K562 (cell line): ENCODE data around the gene FAM32A. TPM values are rescaled to one million over a fixed set of nuclear protein-coding genes. Genes with fewer than 3 reads are reported as not detected.

Experiments used
- CHD1 ChIP-seq: fragments of 200-600 bp; sonication (generic); IDR thresholded peaks from one replicate; pipeline ENCODE4 v1.6.1; 2012; ENCODE audit warnings: mild to moderate bottlenecking, moderate library complexity, low read length, inconsistent platforms
- CREB1 ChIP-seq, 2 experiments: sonication (generic) in 1 of 2; formaldehyde crosslinking in 1 of 2; IDR thresholded peaks; 2 replicates each; pipeline versions ENCODE4 v1.6.1 to v1.8.0; 2012 to 2022; ENCODE audit warnings: inconsistent platforms in 1 of 2, mild to moderate bottlenecking in 1 of 2, missing genetic modification reagents in 1 of 2, moderate library complexity in 1 of 2
- GABPA ChIP-seq: fragments of 200-800 bp; sonication (Bioruptor generic); conservative IDR thresholded peaks from 2 replicates; pipeline ENCODE4 v1.6.1; 2016; ENCODE audit warnings: low read depth, missing genetic modification characterization, missing compliant biosample characterization
- GATA2 ChIP-seq: sonication (generic); formaldehyde crosslinking; IDR thresholded peaks from 2 replicates; pipeline ENCODE4 v1.4.0; 2020; ENCODE audit warnings: mild to moderate bottlenecking, missing genetic modification reagents
- MBD2 ChIP-seq: sonication (generic); IDR thresholded peaks from 2 replicates; pipeline ENCODE4 v1.6.1; 2016; ENCODE audit warnings: low read depth, borderline replicate concordance
- NCOA2 ChIP-seq, 2 experiments: fragments of 450-650 bp; IDR thresholded peaks; 2 replicates each; pipeline ENCODE4 v1.6.1; 2018; ENCODE audit warnings: mild to moderate bottlenecking in 2 of 2, moderate library complexity in 1 of 2; ENCODE audit not compliant: partially characterized antibody in 2 of 2
- PURB ChIP-seq: sonication (generic); formaldehyde crosslinking; IDR thresholded peaks from 2 replicates; pipeline ENCODE4 v1.9.0; 2021; ENCODE audit warnings: low read depth, mild to moderate bottlenecking, missing genetic modification reagents
- SIN3A ChIP-seq, 2 experiments: fragments of 150-350 bp in 1 of 2; IDR thresholded peaks; 2 replicates each; pipeline ENCODE4 v1.6.1; 2011 to 2016; ENCODE audit warnings: borderline replicate concordance in 2 of 2, low read depth in 2 of 2, low read length in 2 of 2, mild to moderate bottlenecking in 2 of 2, moderate library complexity in 2 of 2; ENCODE audit not compliant: control insufficient read depth in 1 of 2
- SMAD1 ChIP-seq: fragments of 150-350 bp; IDR thresholded peaks from 2 replicates; pipeline ENCODE4 v1.6.1; 2014; ENCODE audit warnings: low read length, low read depth; ENCODE audit not compliant: partially characterized antibody
- SMAD3 ChIP-seq: fragments of 450-650 bp; formaldehyde crosslinking; conservative IDR thresholded peaks from 2 replicates; pipeline ENCODE4 v1.4.0; 2020; ENCODE audit warnings: mild to moderate bottlenecking
- ZNF146 ChIP-seq: IDR thresholded peaks from one replicate; pipeline ENCODE4 v1.6.1; 2018; ENCODE audit warnings: missing compliant biosample characterization; ENCODE audit not compliant: unreplicated experiment
- ZNF24 ChIP-seq: fragments of 450-650 bp; IDR thresholded peaks from 2 replicates; pipeline ENCODE4 v1.6.1; 2016
- ZNF445 ChIP-seq: fragments of 250-450 bp; sonication (Bioruptor Pico); IDR thresholded peaks from 2 replicates; pipeline ENCODE4 v1.4.0; 2020; ENCODE audit warnings: low read depth, mild to moderate bottlenecking, moderate library complexity
- ZNF584 ChIP-seq: fragments of 200-800 bp; sonication (Bioruptor generic); IDR thresholded peaks from 2 replicates; pipeline ENCODE4 v1.6.1; 2016; ENCODE audit warnings: low read depth, mild to moderate bottlenecking, missing genetic modification characterization, missing compliant biosample characterization
- ZNF830 ChIP-seq: fragments of 250-450 bp; sonication (Bioruptor Pico); IDR thresholded peaks from 2 replicates; pipeline ENCODE4 v1.5.0; 2021; ENCODE audit warnings: mild to moderate bottlenecking
- polyA plus RNA-seq, 8 experiments: library from polyadenylated mRNA; depleted of rRNA in 4 of 8; stranded (reverse) in 5 of 8; unstranded in 3 of 8; fragments of >200 nt; fragmentation: Nextera tagmentation in 2 of 8; fragmentation: Illumina TruSeq in 1 of 8; extraction: Ambion mirVana in 2 of 8; extraction: Trizol in 1 of 8; gene quantifications; 2 replicates each; pipeline versions ENCODE4 v1.2.1 to v1.2.3, GENCODE V29; 2011 to 2014; ENCODE audit warnings: inconsistent platforms in 1 of 8, missing spikeins in 1 of 8
- total RNA-seq, 7 experiments: library from RNA; depleted of rRNA in 6 of 7; stranded (reverse); fragments of >200 nt in 6 of 7; fragmentation: Illumina TruSeq in 2 of 7; extraction: Trizol in 2 of 7; gene quantifications; 2 replicates each; pipeline versions ENCODE4 v1.2.1 to v1.2.3, GENCODE V29; 2011 to 2021; ENCODE audit warnings: low replicate concordance in 1 of 7
- TF ChIP-seq, protein P1 (sequence below): sonication (generic); formaldehyde crosslinking; IDR thresholded peaks from 2 replicates; pipeline ENCODE4 v1.4.0; 2020; ENCODE audit warnings: mild to moderate bottlenecking, missing genetic modification reagents
- TF ChIP-seq, protein P2 (sequence below): fragments of 250-450 bp; sonication (Bioruptor Pico); IDR thresholded peaks from 2 replicates; pipeline ENCODE4 v1.4.0; 2020
- TF ChIP-seq, protein P3 (sequence below): sonication (generic); formaldehyde crosslinking; IDR thresholded peaks from 2 replicates; pipeline ENCODE4 v1.8.0; 2023; ENCODE audit warnings: mild to moderate bottlenecking, missing genetic modification reagents

The FAM32A gene
- total and polyA plus RNA-seq, 9 of the 15 experiments (the other 6 are each of a cell fraction or from before 2014, with no cell fraction given) = 30.7 to 96.7 (median 73.7) TPM

DNA sequence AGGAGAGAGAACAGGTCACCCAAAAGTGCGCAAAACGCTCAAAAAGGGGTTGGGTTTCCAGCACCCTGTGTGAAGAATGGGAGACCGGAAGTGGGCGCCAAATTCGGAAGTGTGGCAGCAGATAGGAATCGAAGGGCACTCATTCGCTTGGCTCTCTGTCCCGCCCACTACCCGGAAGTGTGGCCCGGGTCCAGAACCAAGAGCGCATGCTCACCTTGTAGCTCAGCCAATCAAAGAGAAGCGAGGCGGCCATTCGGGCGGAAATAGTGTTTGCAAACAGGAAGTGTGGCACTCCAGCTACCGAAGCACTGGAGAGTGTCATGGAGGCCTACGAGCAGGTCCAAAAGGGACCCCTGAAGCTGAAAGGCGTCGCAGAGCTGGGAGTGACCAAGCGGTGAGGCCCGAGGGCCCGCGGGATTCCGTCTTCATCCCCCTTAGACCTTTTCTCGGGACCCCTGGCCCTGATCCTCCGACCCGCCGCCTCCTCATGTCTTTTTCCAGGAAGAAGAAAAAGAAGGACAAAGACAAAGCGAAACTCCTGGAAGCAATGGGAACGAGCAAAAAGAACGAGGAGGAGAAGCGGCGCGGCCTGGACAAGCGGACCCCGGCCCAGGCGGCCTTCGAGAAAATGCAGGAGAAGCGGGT lies at the start of gene FAM32A (continued):
- TF ChIP-seq GATA2 (peak; percentile 67), ZNF830 (CRISPR knock-in tag) (no peak), ZNF24 (no peak), GABPA (tag) (peak; percentile 99), PURB (CRISPR knock-in tag) (no peak), ZNF445 (CRISPR knock-in tag) (no peak), CHD1 (peak; percentile 68), SIN3A (IDR thresholded peaks at IDR 0.05; ENCODE audit: borderline replicate concordance in 2 of 2, control insufficient read depth in 1 of 2, low read depth in 2 of 2, low read length in 2 of 2) (peak in 1 of 2 experiments; percentile 67; a peak in 1 of 4 replicates), CREB1 (IDR thresholded peaks at IDR 0.05) (no peak; the same call in 1 of the 2 replicates), CREB1 (CRISPR knock-in tag; IDR thresholded peaks at IDR 0.05) (no peak), MBD2 (peak; percentile 88), NCOA2 (IDR thresholded peaks at IDR 0.05; ENCODE audit: partially characterized antibody in 2 of 2) (no peak), SMAD1 (no peak), ZNF584 (no peak), SMAD3 (CRISPR knock-in tag) (no peak), ZNF146 (CRISPR knock-in tag) (no peak)
- TF ChIP-seq, protein P1, sequence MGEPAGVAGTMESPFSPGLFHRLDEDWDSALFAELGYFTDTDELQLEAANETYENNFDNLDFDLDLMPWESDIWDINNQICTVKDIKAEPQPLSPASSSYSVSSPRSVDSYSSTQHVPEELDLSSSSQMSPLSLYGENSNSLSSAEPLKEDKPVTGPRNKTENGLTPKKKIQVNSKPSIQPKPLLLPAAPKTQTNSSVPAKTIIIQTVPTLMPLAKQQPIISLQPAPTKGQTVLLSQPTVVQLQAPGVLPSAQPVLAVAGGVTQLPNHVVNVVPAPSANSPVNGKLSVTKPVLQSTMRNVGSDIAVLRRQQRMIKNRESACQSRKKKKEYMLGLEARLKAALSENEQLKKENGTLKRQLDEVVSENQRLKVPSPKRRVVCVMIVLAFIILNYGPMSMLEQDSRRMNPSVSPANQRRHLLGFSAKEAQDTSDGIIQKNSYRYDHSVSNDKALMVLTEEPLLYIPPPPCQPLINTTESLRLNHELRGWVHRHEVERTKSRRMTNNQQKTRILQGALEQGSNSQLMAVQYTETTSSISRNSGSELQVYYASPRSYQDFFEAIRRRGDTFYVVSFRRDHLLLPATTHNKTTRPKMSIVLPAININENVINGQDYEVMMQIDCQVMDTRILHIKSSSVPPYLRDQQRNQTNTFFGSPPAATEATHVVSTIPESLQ (CRISPR knock-in tag) = no peak
- TF ChIP-seq, protein P2, sequence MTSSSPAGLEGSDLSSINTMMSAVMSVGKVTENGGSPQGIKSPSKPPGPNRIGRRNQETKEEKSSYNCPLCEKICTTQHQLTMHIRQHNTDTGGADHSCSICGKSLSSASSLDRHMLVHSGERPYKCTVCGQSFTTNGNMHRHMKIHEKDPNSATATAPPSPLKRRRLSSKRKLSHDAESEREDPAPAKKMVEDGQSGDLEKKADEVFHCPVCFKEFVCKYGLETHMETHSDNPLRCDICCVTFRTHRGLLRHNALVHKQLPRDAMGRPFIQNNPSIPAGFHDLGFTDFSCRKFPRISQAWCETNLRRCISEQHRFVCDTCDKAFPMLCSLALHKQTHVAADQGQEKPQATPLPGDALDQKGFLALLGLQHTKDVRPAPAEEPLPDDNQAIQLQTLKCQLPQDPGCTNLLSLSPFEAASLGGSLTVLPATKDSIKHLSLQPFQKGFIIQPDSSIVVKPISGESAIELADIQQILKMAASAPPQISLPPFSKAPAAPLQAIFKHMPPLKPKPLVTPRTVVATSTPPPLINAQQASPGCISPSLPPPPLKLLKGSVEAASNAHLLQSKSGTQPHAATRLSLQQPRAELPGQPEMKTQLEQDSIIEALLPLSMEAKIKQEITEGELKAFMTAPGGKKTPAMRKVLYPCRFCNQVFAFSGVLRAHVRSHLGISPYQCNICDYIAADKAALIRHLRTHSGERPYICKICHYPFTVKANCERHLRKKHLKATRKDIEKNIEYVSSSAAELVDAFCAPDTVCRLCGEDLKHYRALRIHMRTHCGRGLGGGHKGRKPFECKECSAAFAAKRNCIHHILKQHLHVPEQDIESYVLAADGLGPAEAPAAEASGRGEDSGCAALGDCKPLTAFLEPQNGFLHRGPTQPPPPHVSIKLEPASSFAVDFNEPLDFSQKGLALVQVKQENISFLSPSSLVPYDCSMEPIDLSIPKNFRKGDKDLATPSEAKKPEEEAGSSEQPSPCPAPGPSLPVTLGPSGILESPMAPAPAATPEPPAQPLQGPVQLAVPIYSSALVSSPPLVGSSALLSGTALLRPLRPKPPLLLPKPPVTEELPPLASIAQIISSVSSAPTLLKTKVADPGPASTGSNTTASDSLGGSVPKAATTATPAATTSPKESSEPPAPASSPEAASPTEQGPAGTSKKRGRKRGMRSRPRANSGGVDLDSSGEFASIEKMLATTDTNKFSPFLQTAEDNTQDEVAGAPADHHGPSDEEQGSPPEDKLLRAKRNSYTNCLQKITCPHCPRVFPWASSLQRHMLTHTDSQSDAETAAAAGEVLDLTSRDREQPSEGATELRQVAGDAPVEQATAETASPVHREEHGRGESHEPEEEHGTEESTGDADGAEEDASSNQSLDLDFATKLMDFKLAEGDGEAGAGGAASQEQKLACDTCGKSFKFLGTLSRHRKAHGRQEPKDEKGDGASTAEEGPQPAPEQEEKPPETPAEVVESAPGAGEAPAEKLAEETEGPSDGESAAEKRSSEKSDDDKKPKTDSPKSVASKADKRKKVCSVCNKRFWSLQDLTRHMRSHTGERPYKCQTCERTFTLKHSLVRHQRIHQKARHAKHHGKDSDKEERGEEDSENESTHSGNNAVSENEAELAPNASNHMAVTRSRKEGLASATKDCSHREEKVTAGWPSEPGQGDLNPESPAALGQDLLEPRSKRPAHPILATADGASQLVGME (CRISPR knock-in tag) = no peak
- TF ChIP-seq, protein P3, sequence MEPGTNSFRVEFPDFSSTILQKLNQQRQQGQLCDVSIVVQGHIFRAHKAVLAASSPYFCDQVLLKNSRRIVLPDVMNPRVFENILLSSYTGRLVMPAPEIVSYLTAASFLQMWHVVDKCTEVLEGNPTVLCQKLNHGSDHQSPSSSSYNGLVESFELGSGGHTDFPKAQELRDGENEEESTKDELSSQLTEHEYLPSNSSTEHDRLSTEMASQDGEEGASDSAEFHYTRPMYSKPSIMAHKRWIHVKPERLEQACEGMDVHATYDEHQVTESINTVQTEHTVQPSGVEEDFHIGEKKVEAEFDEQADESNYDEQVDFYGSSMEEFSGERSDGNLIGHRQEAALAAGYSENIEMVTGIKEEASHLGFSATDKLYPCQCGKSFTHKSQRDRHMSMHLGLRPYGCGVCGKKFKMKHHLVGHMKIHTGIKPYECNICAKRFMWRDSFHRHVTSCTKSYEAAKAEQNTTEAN (CRISPR knock-in tag) = no peak
